Right lobe of liver (tissue), 6 donors: ENCODE data around the gene BOC. TPM values are rescaled to one million over a fixed set of nuclear protein-coding genes. Genes with fewer than 3 reads are reported as not detected.
"Not testable (repeated sequence)": the region's sequence is repeated elsewhere in the genome, so short reads cannot be mapped to it uniquely, and the experiment has no call there.

Experiments used
- ATAC-seq, 4 donors: fragments of 200-7000 bp; cut with Tn5 transposase; one replicate each; pipeline ENCODE4 v1.9.1; 2020; ENCODE audit warnings: mild to moderate bottlenecking in 4 of 4, moderate library complexity in 4 of 4
- DNase-seq, 3 donors: peaks; one replicate each; pipeline ENCODE4 v3.0.0-alpha.2; 2020
- H3K27ac ChIP-seq, 3 donors: fragments of 200-600 bp; one replicate each; pipeline ENCODE4 v1.8.0; 2022
- H3K27me3 ChIP-seq, 2 donors: fragments of 200-600 bp; one replicate each; pipeline ENCODE4 v1.8.0; 2022
- H3K36me3 ChIP-seq, 4 donors: fragments of 200-600 bp; sonication (generic) in 1 of 4; one replicate each; pipeline versions ENCODE4 v1.5.1 to v1.8.0; 2017 to 2022; ENCODE audit warnings: control low read depth in 1 of 4
- H3K4me1 ChIP-seq, 4 donors: fragments of 200-600 bp; sonication (generic) in 1 of 4; one replicate each; pipeline versions ENCODE4 v1.5.1 to v1.8.0; 2017 to 2022; ENCODE audit warnings: control low read depth in 1 of 4
- H3K4me3 ChIP-seq, 3 donors: fragments of 200-600 bp; one replicate each; pipeline ENCODE4 v1.8.0; 2022
- H3K9me3 ChIP-seq, 4 donors: fragments of 200-600 bp; sonication (generic) in 1 of 4; one replicate each; pipeline versions ENCODE4 v1.5.1 to v1.8.0; 2017 to 2022; ENCODE audit warnings: control low read depth in 1 of 4
- CTCF ChIP-seq, 4 donors: fragments of 200-600 bp in 3 of 4; fragments of 450-650 bp in 1 of 4; IDR thresholded peaks; one replicate each; pipeline versions ENCODE4 v1.5.1 to v1.8.0; 2016 to 2022; ENCODE audit warnings: antibody characterized with exemption in 4 of 4, mild to moderate bottlenecking in 2 of 4
- POLR2A ChIP-seq: fragments of 450-650 bp; IDR thresholded peaks from one replicate; pipeline ENCODE4 v1.6.1; 2017; ENCODE audit warnings: antibody characterized with exemption, mild to moderate bottlenecking
- whole genome bisulfite sequencing: methylation state at CpG from one replicate; pipeline ENCODE4 v1.1.6; 2018; ENCODE audit warnings: low coverage, low lambda C conversion rate; ENCODE audit not compliant: insufficient coverage; ENCODE audit errors: missing lambda C conversion rate; 5-methylcytosine and 5-hydroxymethylcytosine counted together
- intact Hi-C, 2 donors: fragments of 100-400 bp; cut with DNase I; formaldehyde crosslinking; loops; one replicate each; pipeline versions ENCODE4 v1.11.2 to v1.14.1; 2022
- total RNA-seq, 6 experiments: library from RNA; depleted of rRNA in 2 of 6; stranded (reverse); fragments of >200 nt in 2 of 6; fragmentation: NEBNext Ultra II Directional in 3 of 6; extraction: Animal tissue kit (Norgen Biotek cat#: 25700) in 3 of 6; gene quantifications; one replicate each; pipeline versions ENCODE4 v1.1.0 to v1.2.4, GENCODE V29; 2016 to 2023
- donor health status: DM: no; HTN: yes; CAD: no.
- donor health status: DM: no; HTN: no; CAD: no.
- donor health status: DM: no; HTN: no; CAD: no.
- donor health status: DM: no; HTN: yes; CAD: no.
- donor health status: DM: no; HTN: yes; CAD: no.

The BOC gene
- total RNA-seq, 6 experiments from 2014 or later, result 0.22 to 0.86 (median 0.49) TPM

DNA sequence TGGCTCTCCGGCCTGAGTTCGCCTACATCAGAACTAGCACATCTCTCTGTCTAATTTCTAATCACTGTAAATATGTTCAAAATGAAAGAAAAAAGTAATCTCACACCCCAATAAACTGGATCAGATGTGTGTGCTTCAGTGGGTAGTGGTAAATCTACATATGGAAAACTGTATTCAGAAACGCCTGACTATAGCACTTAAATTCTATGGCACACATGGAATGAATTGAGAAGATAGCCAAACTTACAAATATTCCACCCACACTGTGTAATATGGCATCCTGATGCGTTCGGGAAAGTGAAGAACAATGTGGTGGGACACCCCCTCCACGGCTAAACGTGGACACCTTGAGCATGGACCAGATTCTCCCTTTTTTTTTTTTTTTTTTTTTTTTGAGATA is 40.6 kb upstream of the BOC start:
- ATAC-seq (no peak), DNase-seq (no peak)
- H3K36me3 ChIP-seq, result no peaks in the 10 kb centered on the region
- H3K4me3 ChIP-seq, result no peak overlapping the region
- no peak overlapping the region for H3K27ac ChIP-seq
- intact Hi-C loops, result no loop called here
- H3K4me1 ChIP-seq, result no peaks in the 10 kb centered on the region
- no peaks in the 10 kb centered on the region for H3K9me3 ChIP-seq
- TF ChIP-seq POLR2A (no peak), CTCF (IDR thresholded peaks at IDR 0.05) (no peak)
- WGBS, result 73% methylated on average over 5 of the region's 7 CpGs
- H3K27me3 ChIP-seq, result no peaks in the 10 kb centered on the region

DNA sequence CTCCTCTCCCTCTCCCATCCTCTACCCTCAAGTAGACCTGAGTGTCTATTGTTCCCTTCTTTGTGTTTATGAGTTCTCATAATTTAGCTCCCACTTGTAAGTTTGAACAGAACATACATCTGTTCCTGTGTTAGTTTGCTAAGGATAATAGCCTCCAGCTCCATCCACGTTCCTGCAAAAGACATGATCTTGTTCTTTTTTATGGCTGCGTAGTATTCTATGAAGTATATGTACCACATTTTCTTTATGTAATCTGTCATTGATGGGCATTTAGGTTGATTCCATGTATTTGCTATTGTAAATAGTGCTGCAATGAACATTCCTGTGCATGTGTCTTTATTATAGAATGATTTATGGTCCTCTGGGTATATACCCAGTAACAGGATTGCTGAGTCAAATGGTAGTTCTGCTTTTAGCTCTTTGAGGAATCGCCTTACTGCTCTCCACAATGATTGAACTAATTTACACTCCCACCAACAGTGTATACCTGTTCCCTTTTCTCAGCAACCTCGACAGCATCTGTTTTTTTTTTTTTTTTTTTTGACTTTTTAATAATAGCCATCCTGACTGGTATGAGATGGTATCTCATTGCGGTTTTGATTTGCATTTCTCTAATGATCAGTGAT is 39.6 kb upstream of the BOC start:
- WGBS, result 61% methylated on average over 5 of the region's 5 CpGs
- H3K4me1 ChIP-seq, H3K27me3 ChIP-seq, H3K36me3 ChIP-seq, DNase-seq, intact Hi-C loops, ATAC-seq, H3K27ac ChIP-seq, H3K4me3 ChIP-seq, H3K9me3 ChIP-seq: not testable (repeated sequence)

GRCh38 chr3:113173102-113173501 is 38.3 kb upstream of the BOC start:
- intact Hi-C loops, result no loop called here
- Histone ChIP-seq H3K27ac (no peak overlapping the region), H3K4me3 (no peak overlapping the region), H3K27me3 (no peaks in the 10 kb centered on the region), H3K4me1 (no peaks in the 10 kb centered on the region), H3K36me3 (no peaks in the 10 kb centered on the region), H3K9me3 (no peaks in the 10 kb centered on the region)
- no peak for DNase-seq
- TF ChIP-seq POLR2A (no peak), CTCF (IDR thresholded peaks at IDR 0.05) (no peak)
- no peak for ATAC-seq
- WGBS, result 70% methylated on average over 2 of the region's 2 CpGs

- DNase-seq, result no peak
- no peaks in the 10 kb centered on the region for H3K4me1 ChIP-seq
- no peaks in the 10 kb centered on the region for H3K27me3 ChIP-seq
- no peaks in the 10 kb centered on the region for H3K9me3 ChIP-seq
- TF ChIP-seq POLR2A, result no peak
- TF ChIP-seq CTCF (IDR thresholded peaks at IDR 0.05), result no peak
- WGBS, result 70% methylated on average over 1 of the region's 1 CpG
- intact Hi-C loops, result no loop called here
- H3K4me3 ChIP-seq, result no peak overlapping the region
- no peak for ATAC-seq
- no peak overlapping the region for H3K27ac ChIP-seq
- H3K36me3 ChIP-seq, result no peaks in the 10 kb centered on the region
Measured at GRCh38 chr3:113174304-113174703, 37.1 kb upstream of the BOC start.

DNA sequence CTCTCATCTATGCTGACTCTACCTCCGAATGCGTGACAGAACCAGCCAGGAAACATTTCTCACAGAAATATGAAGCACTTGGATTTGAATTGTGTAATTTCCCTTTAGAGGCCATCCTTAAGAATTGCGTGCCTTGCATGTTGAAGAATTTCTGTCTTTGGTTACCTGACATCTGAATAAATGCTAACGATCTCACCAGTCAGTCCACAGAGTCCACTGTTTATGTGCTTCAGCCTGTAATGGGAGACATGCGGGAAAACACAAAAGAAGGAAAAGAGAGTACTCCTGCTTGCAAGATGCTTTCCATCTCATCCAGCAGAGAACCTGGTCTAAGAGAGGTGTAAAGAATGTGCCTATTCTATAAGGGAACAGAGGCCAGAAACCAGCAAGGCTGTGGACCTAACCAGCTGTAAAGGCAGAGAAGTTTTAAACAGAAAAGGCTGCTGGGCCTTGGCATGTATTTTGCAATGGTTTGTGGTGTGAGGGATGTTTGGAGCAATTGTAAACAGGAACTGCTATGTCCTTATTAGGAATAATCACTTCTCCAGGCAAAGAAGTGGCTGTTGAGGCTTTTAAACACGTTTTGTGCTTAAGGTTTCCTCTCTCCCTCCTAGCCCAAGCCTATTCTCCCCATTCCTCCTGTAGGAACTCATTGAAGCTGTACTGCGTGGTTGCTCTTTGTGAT is 36.4 kb upstream of the BOC start:
- Histone ChIP-seq H3K36me3 (no peaks in the 10 kb centered on the region), H3K27ac (no peak overlapping the region), H3K4me1 (no peaks in the 10 kb centered on the region), H3K9me3 (no peaks in the 10 kb centered on the region), H3K4me3 (no peak overlapping the region), H3K27me3 (no peaks in the 10 kb centered on the region)
- DNase-seq (no peak), ATAC-seq (no peak)
- WGBS, result 44% methylated on average over 7 of the region's 7 CpGs
- intact Hi-C loops, result no loop called here
- TF ChIP-seq POLR2A, result no peak
- no peak for TF ChIP-seq CTCF (IDR thresholded peaks at IDR 0.05)
